ENCODE data around the gene LPCAT1.

- TF ChIP-seq CTCF (IDR thresholded peaks at IDR 0.05) (no peak), ZFX (IDR thresholded peaks at IDR 0.05; ENCODE audit: borderline replicate concordance) (no peak)
These were observed 59.7 kb downstream of the LPCAT1 start for GRCh38 chr5:1464096-1464446.

Data from 22Rv1 (cell line).